Measurements from ENCODE around the gene ROCK2.

Gene ROCK2

GRCh38 chr2:11224887-11225286, 119.5 kb downstream of the ROCK2 start:
- H3K4me3 ChIP-seq (ENCODE audit: control insufficient read depth, low read depth, low read length) = no peak overlapping the region
- no peak for TF ChIP-seq CTCF (IDR thresholded peaks at IDR 0.05; ENCODE audit: control insufficient read depth, insufficient read depth, low read depth, low read length, missing control alignments)
- DNase-seq (ENCODE audit: low read depth) = no peak

- DNase-seq (ENCODE audit: low read depth) = no peak
- no peak for TF ChIP-seq CTCF (IDR thresholded peaks at IDR 0.05; ENCODE audit: control insufficient read depth, insufficient read depth, low read depth, low read length, missing control alignments)
Measured at GRCh38 chr2:11222845-11223244, 121.6 kb downstream of the ROCK2 start.

GRCh38 chr2:11220445-11220844, 124.0 kb downstream of the ROCK2 start:
- H3K4me3 ChIP-seq (ENCODE audit: control insufficient read depth, low read depth, low read length) = no peak overlapping the region
- DNase-seq (ENCODE audit: low read depth) = no peak
- TF ChIP-seq CTCF (IDR thresholded peaks at IDR 0.05; ENCODE audit: control insufficient read depth, insufficient read depth, low read depth, low read length, missing control alignments) = no peak

More at GRCh38 chr2:11222845-11223244, 121.6 kb downstream of the ROCK2 start:
- no peak overlapping the region for H3K4me3 ChIP-seq (ENCODE audit: control insufficient read depth, low read depth, low read length)

GRCh38 chr2:11215407-11215806, 129.0 kb downstream of the ROCK2 start:
- H3K4me3 ChIP-seq (ENCODE audit: control insufficient read depth, low read depth, low read length) = no peak overlapping the region
- no peak for DNase-seq (ENCODE audit: low read depth)
- TF ChIP-seq CTCF (IDR thresholded peaks at IDR 0.05; ENCODE audit: control insufficient read depth, insufficient read depth, low read depth, low read length, missing control alignments) = no peak

- H3K4me3 ChIP-seq (ENCODE audit: control insufficient read depth, low read depth, low read length) = no peak overlapping the region
- no peak for TF ChIP-seq CTCF (IDR thresholded peaks at IDR 0.05; ENCODE audit: control insufficient read depth, insufficient read depth, low read depth, low read length, missing control alignments)
- no peak for DNase-seq (ENCODE audit: low read depth)
Measured at GRCh38 chr2:11214770-11215169, 129.7 kb downstream of the ROCK2 start.

- TF ChIP-seq CTCF (IDR thresholded peaks at IDR 0.05; ENCODE audit: control insufficient read depth, insufficient read depth, low read depth, low read length, missing control alignments) = no peak
- no peak for DNase-seq (ENCODE audit: low read depth)
- H3K4me3 ChIP-seq (ENCODE audit: control insufficient read depth, low read depth, low read length) = no peak overlapping the region
Measured at GRCh38 chr2:11213975-11214374, 130.5 kb downstream of the ROCK2 start.

GRCh38 chr2:11213090-11213638, 131.3 kb downstream of the ROCK2 start:
- no peak for TF ChIP-seq CTCF (IDR thresholded peaks at IDR 0.05; ENCODE audit: control insufficient read depth, insufficient read depth, low read depth, low read length, missing control alignments)
- H3K4me3 ChIP-seq (ENCODE audit: control insufficient read depth, low read depth, low read length) = no peak overlapping the region
- peak; percentile 90 for DNase-seq (ENCODE audit: low read depth)
